Islet precursor cell (in vitro differentiated cells): ENCODE data around the gene POLR3K.
"Not testable (repeated sequence)": the region's sequence is repeated elsewhere in the genome, so short reads cannot be mapped to it uniquely, and the experiment has no call there.

Experiments
- DNase-seq: peaks from one replicate; pipeline ENCODE4 v3.0.0-alpha.2; 2018

Gene POLR3K

GRCh38 chr16:63998-64913, 10.8 kb upstream of the POLR3K start:
- DNase-seq = no peak

GRCh38 chr16:63466-63865, 10.1 kb upstream of the POLR3K start:
- DNase-seq = no peak

GRCh38 chr16:62968-63391, 9.6 kb upstream of the POLR3K start:
- no peak for DNase-seq

GRCh38 chr16:62283-62967, 9.0 kb upstream of the POLR3K start:
- DNase-seq = no peak

GRCh38 chr16:61879-62281, 8.5 kb upstream of the POLR3K start:
- no peak for DNase-seq

GRCh38 chr16:60929-61878, 7.8 kb upstream of the POLR3K start:
- no peak for DNase-seq

- no peak for DNase-seq
These were observed 6.8 kb upstream of the POLR3K start for GRCh38 chr16:60166-60565.

GRCh38 chr16:59440-60059, 6.1 kb upstream of the POLR3K start:
- no peak for DNase-seq

- no peak for DNase-seq
These were observed 5.4 kb upstream of the POLR3K start for GRCh38 chr16:58491-59439.

GRCh38 chr16:57711-58110, 4.3 kb upstream of the POLR3K start:
- DNase-seq = no peak

GRCh38 chr16:56231-56927, 3.0 kb upstream of the POLR3K start:
- no peak for DNase-seq

GRCh38 chr16:55571-56136, 2.2 kb upstream of the POLR3K start:
- DNase-seq = no peak

- no peak for DNase-seq
These were observed 801 bp upstream of the POLR3K start for GRCh38 chr16:54237-54581.

- no peak for DNase-seq
These were observed 2.4 kb downstream of the POLR3K start for GRCh38 chr16:50769-51591.

- DNase-seq = no peak
These were observed 6.2 kb downstream of the POLR3K start for GRCh38 chr16:47234-47633.

- not testable (repeated sequence) for DNase-seq
These were observed 6.9 kb downstream of the POLR3K start for GRCh38 chr16:46510-46909.

- DNase-seq = no peak
These were observed 8.0 kb downstream of the POLR3K start for GRCh38 chr16:45454-45853.

- DNase-seq = no peak
These were observed 8.8 kb downstream of the POLR3K start for GRCh38 chr16:44655-45054.

- DNase-seq = no peak
These were observed 10.1 kb downstream of the POLR3K start for GRCh38 chr16:43294-43693.

- no peak for DNase-seq
These were observed 10.7 kb downstream of the POLR3K start for GRCh38 chr16:42691-43090.
